ENCODE data around the gene GPR21.

The GPR21 gene

DNA sequence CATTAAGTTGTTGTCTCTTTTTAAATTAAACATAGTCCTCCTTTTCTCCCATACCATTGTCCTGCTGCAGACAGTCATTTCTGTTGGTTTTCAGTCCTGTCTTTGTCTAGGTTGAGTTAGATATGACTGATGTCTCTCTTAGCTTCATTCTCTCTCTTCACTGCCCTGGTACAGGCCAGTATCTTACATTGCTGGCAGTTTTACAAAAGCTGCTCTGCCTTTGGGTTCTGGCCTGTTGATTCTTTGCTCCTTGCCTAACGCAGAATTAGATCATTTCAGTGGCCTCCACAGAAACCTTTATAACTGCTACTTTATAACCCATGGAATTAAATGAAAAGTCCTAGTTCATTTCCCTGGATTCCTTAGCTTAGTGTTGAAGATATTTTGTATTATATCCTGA lies 33.7 kb downstream of the GPR21 start:
- no peak for DNase-seq

- DNase-seq = no peak
Observed at GRCh38 chr9:123069010-123069481, 35.6 kb downstream of the GPR21 start.

DNA sequence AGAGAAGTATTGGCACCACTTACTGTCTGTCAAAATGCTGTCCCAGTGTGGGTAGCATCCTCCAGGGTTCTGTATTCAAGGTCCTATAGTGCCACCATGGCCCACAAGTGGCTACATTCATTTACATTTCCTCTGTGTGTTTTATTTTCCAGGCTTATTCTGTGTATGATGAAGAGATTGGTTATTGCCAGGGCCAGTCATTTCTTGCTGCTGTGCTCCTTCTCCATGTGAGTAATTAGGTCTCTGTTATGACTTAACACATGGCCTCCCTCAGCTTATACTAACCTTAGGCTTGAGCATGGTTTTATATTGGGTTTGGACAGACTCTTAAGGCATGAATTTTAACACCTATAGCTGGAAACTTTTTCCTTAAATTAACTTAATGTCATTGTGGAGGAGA lies 36.7 kb downstream of the GPR21 start:
- DNase-seq = no peak

- no peak for DNase-seq
Observed at GRCh38 chr9:123072407-123072995, 39.0 kb downstream of the GPR21 start.

- no peak for DNase-seq
Observed at GRCh38 chr9:123073441-123073840, 40.0 kb downstream of the GPR21 start.

DNA sequence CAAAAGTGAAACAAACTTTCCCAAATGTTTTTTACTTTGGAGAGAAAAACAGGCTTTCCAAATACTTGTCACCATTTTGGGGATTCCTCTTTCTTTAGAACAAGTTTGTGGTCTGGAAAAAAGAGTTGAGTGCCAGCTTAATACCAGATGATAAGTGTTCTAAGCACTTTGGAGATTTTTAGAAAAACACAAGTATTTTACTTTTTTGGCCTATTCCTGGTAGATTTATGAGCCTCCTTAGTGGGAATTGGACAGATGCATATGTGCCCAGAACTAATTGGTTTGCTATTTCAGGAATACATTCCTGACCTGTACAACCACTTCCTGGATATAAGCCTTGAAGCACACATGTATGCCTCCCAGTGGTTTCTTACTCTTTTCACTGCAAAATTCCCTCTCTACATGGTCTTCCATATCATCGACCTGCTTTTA lies 40.5 kb downstream of the GPR21 start:
- DNase-seq = peak in 1 of 2 experiments; percentile 29

DNA sequence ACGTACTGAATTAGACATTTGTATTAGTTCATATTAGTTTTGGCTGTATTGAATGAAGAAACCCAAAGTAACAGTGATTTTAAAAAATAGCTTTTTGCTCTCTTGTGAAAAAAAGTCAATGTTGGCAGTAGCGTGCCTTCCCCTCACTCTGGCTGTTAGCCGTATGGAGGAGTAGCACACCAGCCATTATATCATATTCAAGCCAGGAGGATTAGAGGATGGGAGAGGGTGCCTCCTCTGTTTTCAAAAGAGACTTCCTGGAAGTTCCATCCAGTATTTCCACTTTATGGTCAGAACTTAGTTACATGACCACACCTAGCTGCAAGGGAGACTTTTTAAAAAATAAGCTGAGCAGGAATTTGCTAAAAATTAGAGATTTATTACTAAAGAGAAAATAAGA lies 41.2 kb downstream of the GPR21 start:
- DNase-seq = no peak

DNA sequence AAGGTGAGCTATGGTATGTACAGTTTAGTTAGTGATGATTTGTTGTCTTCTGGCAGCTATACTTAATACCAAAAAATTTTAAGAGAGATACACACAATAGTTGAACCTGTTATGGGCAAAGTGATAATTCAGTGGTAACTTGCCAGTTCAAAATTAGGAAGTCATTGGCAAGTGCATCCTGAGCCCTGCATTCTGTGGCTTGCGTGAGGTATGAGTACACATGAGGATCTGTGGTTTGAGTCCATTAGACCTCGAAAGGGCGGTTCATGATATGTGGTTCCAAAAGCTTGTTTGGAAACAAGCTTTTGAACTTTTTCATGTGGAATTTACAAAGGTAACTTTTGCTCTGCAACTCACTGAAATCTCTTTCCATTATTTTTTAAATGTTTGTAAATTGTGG lies 47.0 kb downstream of the GPR21 start:
- DNase-seq = no peak

DNA sequence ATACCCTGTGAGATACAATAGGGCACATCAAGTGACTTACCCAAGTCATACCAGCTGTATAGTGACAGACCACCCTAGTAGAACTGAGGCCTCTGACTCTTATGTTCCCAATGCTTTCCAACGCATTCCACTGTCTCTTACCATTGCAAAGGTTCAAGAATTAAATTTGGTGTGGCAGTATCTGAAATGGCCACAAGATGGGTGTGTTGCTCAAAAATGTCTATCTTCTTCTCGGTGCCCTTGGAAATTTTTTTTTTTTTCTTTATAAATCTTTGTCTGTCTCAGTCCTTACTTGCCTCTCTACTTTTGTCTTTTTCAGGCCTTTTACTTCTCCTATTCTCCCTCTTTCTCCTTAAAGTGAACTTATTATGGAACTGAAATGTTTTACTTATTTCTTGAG lies 48.4 kb downstream of the GPR21 start:
- DNase-seq = peak; percentile 6 to 50

DNA sequence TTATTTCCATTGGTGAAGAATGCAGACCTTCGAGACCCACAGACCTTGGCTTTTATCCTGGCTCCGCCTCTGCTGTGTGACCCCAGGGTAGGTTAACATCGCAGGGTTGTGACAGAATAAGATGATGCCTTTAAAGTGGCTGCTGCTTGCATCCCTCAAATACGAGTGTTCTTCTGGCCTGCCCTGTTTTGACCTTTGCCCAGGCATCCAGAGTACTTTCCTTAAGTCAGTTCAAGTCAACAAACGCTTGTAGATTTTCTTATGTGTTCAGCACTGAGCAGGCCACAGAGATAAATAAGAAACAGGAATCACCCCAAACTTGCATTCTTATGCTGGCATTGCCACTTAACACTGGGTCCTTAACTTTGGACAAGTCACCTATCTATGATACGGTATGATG lies 50.2 kb downstream of the GPR21 start:
- DNase-seq = no peak

DNA sequence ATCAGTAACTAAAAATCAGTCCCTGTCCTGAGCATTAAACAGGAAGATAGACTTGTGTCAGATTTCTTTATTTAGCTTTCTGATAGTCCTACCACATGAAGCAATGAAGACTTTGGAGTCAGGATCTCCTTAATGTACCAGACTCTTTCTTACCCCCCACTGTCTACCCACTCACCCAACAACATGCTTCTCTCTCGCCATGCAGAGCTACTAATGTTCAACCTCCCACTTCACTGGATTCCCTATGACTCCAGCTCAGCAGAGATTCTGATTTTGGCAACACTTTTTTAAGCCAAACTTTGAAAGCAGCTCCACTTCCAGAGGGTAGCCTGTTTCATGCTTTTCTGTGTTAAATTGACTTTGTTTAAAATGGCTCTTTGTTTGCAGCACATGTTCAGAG lies 50.8 kb downstream of the GPR21 start:
- no peak for DNase-seq
